ENCODE data around the gene MANSC4.

The MANSC4 gene

DNA sequence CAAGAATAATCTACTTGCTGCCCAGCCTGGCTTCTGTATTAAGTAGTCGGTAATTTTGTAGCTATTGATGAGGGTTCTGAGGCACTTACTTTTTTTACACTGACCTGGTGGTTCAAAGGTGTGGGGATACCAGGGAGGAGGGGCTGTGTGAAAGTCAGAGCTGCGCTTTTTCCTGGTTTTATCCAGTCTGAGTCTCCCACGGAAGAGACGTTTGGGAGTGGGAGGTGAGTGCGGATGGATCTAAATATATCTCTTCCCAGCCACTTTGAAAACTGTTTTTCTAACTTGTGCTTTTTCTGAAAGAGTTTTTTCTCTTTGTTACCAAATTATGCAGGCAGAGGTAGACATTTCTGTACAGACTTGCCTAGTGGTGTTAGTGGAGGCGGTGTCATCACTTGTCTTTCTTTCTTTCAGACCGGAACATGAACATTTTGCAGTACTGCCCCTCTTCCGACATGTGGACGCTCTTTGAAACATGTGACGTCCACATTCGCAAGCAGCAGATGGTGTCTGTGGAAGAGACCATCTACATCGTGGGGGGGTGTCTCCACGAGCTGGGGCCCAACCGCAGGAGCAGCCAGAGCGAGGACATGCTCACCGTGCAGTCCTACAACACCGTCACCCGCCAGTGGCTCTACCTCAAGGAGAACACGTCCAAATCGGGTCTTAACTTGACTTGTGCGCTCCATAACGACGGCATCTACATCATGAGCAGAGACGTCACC is 17.4 kb upstream of the MANSC4 start:
- no peak for DNase-seq

DNA sequence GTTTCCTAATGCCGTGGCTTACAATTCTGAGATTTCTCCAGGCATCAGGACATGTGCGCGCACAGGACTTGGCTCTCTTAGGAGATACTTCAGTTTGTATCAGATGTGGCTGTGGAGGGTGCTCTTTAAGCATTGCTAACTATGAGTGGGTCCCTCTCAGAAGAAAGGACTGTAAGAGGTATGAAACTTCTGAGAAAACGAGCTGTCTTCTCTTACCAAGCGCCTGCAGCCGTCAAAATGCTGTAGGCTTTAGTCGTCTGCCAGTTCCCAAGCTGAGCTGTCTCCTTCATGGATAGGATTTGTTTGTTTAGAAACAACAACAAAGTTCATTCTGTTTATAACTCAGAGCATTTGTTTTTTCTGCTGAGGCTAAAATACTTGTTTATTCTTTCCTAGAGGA is 16.1 kb upstream of the MANSC4 start:
- DNase-seq: no peak

DNA sequence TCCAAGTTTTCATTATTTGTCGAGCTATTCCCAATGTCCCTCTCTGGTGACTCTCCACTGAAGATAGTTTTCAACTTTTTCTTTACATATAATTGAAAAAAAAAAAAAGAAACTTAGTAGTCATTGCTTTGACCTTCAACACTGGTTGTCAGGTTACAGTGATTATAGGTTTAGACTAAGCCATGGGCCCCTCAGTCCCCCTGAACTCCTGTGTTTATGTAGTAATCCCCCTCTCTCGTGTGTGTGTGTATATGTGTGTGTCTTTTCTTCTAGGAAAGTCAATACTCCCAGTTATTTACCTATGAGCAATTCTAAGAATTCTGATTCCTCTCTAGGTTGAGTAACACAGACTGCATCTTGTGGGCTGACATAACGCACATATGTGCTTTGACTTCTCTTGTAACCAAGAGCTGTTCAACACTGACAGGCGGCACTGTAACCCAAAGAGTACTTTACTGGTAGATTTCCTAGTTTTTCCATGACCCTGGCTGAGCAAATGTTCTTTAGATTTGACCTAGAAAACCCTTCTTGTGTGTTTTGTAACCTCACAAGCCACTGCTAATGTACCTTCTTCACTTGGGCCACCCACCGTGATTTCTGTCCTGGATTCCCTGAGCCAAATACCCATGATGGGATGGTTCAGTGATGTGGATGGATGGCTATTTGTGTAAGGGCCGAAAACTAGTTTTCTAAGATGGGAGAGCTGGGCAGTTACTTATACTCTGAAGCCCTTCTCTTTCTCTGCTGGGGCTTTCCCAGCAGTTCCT is 15.0 kb upstream of the MANSC4 start:
- DNase-seq: no peak

DNA sequence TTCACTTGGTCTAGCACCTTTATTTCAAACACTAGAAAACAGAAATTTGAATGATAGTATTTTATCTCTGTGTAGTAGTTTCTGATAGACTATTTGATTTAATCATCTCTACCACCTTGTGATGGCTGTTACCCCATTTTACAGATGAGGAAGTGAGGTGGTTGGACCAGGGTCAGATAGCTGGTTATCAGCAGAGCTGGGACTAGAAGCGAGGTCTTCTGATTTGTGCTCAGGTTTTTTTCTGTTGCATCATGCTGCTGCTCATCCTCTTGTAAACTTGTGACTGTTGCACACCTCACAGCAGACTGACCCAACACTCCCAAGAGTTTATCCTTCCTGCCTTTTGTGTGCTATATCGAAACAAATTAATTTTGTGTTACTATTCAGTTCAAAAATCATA is 10.1 kb upstream of the MANSC4 start:
- DNase-seq: no peak

DNA sequence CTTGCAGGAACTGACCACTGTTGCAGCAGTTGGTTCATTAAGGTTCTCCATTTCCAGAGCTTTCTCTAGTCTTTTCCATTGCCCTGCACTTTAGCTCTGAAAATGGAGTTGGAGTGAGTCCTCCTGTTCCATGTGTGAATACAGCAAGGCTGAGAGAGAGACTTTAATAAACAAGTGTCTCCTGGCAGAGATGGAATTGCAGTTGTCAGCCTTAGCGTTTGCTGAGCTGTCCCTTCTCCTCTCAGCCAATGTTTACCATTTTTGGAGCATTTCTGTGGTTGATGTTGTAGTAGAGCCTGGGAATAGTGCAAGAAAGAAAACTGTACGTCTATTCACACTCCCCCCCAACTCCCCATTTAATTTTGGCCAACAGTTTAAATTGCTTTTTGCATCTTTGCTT is 7.5 kb upstream of the MANSC4 start:
- no peak for DNase-seq

DNA sequence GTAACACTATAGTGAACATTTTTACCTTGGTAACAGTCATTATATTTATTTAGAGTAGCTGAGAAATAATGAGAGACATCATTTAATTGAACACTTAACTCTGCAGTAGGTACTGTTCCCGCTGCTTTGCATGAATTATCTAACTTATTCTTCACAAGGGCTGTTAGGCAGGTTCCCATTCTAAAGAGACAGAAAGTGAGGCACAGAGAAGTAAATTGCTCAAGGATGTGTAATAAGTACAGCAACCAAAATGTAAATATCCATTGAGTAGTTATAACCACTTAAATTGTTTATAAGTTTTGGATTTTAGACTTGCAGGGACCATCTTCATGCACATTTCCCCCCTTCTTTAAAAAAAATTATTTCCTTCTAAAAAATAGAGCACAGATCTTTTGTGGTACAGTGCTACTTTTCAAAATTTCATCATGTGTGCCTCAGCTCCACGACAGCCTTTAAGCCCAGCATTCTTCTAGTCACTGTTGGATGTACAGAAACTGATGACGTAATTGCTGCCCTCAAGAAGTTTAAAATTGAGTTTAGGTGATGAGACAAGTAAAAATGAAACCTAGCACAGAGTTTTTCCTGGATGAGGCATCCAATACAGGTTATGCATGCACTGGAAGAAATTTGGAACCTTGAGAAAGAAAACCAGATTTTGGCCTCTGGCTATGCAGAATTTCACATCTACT is 6.0 kb upstream of the MANSC4 start:
- peak; percentile 73 for DNase-seq

DNA sequence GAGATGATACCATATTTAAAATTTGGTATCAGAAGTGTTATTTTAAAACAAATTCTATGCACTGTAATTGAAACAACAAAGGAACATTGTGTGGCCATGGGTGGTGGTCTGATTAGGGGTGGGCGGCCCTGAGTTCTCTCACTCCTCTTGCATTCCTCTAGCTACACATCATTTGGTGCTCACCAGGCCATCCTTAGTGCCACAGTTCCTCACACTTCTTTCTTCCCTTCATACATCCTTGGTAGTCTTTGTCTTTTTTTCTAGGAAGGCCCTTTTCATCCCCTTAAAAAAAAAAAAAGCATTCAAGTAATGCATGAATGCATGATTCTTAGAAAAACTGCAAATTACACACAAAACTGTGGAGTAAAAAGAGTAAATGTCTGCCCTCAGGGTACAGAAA is 2.4 kb upstream of the MANSC4 start:
- no peak for DNase-seq

DNA sequence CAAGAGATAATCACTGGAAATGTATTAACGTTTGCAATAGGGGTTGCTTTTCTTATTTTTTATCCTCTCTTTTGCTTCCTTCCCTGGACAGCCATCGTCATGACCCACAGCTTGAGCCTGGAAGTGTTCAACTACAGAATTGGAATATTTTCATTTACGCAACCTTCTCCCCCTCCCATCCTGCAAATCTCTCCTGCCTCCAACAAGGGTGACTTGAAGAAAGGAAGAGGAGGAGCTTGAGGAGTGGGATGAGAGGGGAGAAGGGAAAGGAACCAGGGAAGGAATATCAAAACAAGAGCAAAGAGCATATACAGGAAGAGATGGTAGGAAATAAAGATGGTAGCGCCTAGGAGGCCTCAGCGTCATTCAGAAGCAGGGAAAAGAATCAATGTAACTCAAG is 1.6 kb upstream of the MANSC4 start:
- DNase-seq: no peak

DNA sequence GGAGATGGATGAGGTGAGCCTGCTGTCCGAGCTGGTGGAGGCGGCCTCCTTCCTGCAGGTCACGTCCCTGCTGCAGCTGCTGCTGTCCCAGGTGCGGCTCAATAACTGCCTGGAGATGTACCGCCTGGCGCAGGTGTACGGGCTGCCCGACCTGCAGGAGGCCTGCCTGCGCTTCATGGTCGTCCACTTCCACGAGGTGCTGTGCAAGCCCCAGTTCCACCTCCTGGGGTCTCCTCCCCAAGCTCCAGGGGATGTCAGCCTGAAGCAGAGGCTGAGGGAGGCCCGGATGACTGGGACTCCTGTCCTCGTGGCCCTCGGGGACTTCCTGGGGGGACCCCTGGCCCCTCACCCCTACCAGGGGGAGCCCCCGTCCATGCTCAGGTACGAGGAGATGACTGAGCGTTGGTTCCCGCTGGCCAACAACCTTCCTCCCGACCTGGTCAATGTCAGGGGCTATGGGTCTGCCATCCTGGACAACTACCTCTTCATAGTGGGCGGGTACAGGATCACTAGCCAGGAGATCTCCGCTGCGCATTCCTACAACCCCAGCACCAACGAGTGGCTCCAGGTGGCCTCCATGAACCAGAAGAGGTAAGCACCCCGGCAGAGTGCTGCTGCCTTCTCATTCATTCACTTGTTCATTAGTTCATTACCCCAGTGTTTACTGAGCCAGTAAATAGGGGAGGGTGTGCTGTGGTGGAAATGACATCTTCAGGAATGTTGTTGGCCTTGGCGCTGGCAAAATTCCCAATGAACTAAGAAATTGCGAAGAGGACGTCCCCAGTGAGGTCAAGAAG is 774 bp upstream of the MANSC4 start:
- no peak for DNase-seq

DNA sequence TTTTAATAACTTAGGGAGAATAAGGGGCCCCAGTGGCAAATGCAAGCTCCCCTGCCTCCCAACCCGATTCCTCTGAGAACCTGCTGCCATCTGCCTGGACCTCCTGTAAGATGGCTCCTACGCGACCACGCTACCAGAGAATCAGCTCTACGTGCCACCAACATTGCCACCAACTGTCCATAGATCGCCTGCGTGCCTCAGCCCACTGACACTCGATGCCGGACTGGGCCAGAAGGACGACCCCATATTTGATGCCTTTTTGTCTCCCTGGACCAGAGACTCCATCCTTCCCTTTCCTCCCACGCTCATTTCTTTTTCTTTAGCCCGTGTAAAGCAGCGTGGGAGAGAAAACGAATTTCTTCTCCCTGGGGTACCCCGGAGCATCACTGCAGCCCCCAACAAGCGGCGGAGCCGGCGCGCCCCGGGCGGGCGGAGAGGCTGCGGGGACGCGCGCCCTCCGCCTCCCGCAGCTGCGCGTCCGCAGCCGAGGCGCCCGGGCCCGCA is 568 bp downstream of the MANSC4 start:
- peak; percentile 21 for DNase-seq

DNA sequence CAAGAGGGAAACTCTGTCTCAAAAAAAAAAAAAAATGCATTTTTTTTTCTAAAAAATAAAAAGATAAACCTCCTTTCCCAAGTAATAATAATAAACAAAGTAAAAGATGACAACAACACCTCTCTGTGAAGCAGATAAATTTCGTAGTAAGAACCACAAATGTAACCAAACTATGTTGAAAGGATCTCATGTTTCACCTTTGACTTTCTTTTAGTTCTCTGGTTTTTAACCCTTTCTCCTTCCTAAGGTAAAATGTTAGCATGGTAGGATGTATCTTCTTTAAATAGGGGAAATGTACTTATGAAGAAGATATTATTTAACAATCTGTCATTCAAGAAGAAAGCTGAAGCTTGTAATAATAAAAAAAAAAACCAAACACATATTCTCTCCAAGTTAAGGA is 1.8 kb downstream of the MANSC4 start:
- no peak for DNase-seq

DNA sequence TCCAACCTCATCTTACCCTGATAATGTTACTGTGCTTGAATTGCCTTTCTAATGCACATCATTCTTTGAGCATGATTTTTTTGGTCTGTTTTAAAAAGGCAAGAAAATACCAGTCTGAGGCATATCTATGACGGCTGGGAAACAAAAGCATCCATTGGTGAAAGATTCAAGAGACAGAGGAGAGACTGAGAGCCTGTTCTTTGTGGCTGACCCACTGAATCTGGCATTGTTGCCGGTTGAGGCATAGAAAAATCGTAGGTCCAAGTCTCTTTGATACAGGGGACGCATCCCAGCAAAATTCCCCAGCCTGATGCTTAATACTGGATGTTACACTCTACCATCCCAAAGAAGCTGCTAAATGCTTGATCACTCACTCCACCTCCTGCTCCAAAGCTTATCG is 2.9 kb downstream of the MANSC4 start:
- DNase-seq: no peak

DNA sequence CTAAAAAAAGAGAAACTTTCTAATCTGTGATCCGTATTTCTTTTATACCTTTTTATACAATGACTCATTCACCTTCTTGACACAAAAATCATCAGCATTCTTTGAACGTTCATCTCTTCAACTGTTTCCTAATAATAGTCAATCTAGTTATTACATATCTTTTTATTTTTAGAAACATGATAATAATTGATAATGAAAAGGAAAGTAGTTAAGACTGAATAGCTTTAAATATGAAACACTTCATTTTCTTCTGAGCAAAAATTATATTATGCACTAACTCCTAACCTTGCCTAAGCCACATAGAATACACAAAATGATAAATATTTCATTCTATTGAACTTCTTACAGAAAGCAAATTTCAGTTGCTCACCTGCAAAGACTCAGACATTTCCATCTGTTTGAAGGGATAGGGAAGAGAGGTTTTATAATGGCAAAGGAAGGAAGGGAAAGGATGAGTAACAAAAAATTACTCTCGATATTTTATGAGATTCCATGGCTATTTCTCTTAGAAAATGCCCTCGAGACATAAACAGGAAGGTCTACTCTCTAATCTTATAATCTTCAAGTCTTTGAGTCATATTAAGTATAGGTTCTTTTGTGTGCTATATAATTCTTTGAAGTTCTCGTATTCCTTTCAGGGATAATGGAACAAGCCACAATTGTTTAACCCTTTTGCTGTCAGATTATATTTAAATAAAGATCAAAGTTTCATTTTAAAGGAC is 7.5 kb downstream of the MANSC4 start:
- DNase-seq: no peak

DNA sequence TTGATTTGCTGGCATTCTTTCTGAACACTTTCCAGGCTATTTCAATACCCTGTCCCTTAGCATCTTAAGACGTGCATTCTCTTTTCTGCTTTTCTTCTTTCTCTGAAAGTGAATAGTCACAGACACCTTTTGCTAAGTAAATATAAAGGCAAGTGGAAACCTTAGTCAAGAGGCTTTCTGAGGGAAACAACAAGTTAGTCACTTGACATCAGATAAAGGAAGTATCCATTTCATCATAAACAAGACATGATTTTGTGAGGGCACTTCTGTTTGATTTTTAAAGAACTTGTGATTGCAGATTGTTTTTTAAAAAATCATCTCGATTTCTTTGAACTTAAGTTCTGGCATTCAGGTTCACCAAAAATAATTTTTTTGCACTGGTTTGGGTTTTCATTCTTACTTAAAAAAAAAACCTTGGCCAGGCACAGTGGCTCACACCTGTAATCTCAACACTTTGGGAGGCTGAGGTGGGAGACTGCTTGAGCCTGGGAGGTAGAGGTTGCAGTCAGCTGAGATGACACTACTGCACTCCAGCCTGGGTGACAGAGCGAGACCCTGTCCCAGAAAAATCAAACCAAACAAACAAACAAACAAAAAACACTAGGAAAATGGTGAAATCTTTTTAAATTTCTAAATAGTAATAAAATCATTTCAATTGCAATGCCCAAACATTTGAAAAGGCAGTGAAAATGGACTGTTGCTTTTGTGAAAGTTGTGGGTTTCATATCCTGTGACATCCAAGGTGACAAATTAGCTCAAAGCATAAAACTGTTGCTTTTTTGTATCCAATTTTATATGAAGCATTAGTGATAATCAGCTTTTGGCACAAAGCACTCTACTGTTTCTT is 8.3 kb downstream of the MANSC4 start:
- DNase-seq: no peak

DNA sequence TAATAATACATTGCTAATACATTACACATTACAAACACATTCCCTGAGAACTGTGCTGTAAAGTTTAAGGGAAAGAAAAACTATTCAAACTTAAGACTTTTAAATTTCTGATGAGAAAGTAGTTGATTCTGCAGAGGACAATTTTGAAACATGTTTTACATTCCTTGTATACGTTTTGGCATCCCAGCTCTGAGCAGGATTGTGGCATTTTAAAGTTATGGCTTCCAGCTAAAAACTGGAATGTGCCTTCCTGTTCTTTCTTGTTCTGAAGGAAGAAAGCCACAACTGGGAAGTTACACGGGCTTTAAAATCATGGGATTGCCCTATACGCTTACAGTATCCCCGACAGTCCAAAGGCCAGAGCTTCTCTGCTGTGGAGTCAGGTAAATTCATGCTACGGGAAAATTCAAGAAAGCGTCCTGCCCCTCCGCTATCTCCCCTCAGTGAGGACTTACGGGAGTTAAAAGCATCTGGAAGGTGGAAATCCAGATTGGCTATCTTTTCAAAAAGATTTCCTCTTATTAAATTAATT is 10.8 kb downstream of the MANSC4 start:
- DNase-seq: no peak

DNA sequence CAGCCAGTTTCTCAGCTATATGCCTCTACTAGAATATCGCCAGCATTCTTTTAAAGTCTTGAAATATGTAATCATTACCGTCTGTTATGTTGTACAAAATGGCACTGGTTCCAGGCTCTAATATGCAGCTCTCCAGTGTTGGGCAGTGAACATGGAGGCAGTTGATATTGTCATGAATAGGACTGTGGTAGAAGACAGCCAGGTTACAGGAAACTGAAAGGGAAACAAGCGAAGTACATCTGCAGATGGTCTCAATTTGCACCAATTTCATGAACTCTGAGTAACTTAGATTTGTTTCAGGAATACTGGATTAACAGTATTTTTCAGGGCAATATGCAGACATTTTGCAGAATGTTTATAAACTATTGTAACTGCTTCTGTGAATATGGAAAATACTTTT is 13.4 kb downstream of the MANSC4 start:
- no peak for DNase-seq

DNA sequence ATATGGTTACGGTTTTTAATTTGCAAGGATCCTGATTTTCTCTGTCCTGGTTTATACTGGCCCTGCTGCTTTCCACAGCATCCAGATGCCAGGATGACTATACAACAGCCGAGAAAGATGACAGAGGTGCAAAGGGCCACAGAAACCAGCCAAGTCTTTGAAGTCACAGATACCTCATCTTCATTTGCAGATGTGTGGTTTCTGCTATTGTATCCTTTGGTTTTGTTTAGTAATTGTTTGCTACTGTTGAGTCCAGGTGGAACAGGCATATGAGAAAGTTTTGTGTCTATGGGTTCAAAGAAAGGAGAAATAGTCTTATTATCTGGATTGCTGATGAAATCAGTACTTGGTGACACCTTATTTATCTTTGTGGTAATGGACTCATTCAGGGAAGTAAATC is 17.3 kb downstream of the MANSC4 start:
- DNase-seq: peak; percentile 58

DNA sequence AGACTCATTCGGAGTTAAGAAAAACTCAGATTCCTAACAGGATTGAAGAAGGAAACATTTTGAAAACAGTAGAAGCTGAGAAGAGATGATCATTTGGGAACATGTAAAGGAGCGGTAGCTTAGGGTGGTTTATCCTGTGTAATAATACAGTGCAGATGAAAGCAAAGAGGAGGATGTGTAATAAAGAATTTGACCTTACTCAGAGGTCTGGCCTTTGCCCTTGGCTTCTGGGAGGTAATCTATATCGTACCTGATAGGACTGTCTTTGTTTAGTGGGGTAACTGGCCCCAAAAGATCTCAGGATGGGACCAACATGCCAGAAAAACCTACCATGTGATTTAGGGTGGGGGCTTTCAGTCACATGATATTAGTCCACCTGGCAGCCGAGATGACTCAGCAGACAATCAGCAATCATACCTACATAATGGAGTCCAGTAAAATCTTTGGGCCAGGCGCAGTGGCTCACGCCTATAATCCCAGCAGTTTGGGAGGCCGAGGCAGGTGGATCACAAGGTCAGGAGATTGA is 23.3 kb downstream of the MANSC4 start:
- DNase-seq: no peak

DNA sequence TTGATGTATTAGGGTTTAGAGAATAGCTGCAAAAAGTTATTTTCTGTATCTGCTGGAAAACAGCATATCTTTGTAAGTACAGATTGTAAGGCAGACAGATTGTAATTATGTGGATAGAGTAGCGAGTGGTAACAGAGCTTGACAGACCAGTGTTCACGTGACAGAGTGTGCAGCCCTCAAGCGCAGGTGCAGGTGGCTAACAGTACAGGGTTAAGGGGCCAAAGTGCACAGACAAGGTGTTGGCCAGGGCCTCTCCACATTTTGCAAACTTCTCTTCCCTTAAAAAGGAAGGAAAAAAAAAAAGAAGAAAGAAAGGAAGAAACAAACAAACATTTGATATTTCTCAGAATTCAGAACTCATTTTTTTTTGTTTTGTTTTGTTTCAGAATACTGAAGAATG is 25.2 kb downstream of the MANSC4 start:
- no peak for DNase-seq

DNA sequence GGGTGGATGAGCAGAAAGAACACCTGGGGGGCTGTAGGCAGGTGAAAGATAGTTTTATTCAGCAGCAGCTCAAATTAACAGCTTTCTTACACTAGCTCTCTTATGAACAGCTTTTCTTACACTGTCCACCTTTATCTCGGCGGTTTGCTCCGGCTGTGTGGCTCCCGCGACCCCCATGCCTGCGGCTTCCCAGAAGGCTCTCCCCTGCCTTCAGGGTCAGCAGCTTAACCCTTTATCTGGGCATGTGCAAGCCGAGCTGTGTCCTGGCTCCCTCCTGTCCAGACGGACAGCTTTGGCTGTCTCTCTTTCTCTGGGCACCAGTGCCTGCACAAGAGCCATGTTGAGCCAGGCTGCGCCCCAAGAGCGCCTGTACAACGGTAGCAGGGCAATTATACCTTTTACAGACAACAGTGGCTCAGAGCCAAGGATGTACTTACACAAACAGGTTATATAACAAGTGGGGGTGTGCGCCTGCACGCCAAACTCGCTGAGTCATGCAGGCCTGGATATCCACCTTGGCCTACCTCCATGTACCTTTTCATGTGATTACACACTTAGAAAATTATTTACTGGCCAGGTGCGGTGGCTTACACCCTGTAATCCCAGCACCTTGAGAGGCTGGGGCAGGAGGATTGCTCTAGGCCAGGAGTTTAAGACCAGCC is 28.5 kb downstream of the MANSC4 start:
- DNase-seq: no peak
